ENCODE measurements around the gene WEE2. TPM values are rescaled to one million over a fixed set of nuclear protein-coding genes. Genes with fewer than 3 reads are reported as not detected.
A peak's percentile ranks its signal among the peaks of the same experiment; 100 is the strongest.
"Not testable (repeated sequence)": the region's sequence is repeated elsewhere in the genome, so short reads cannot be mapped to it uniquely, and the experiment has no call there.

WEE2 gene
- polyA plus RNA-seq, 4 donors, result 2.1 TPM; not detected in 3

- 97 to 99% (median 98%) methylated on average over 10 of the region's 10 CpGs for WGBS, 3 donors
- peak in 1 of 2 donors; percentile 5 for DNase-seq
- Histone ChIP-seq H3K36me3 (ENCODE audit: control insufficient read depth in 3 of 3, insufficient read depth in 2 of 3, low read depth in 1 of 3, low read length in 3 of 3) (peaks cover 18 to 40% (median 39%) of the 10 kb centered on the region in 3 donors), H3K9me3 (ENCODE audit: control insufficient read depth in 2 of 2, insufficient read depth in 1 of 2, low read depth in 1 of 2, low read length in 1 of 2) (peaks cover 0 to 38% of the 10 kb centered on the region in 2 donors)
- not testable (repeated sequence) for FAIRE-seq; H3K27me3 ChIP-seq (ENCODE audit: control insufficient read depth in 3 of 3, insufficient read depth in 3 of 3, low read length in 3 of 3); H3K27ac ChIP-seq (ENCODE audit: low read depth in 1 of 3, low read length in 2 of 3); H3K4me1 ChIP-seq (ENCODE audit: control insufficient read depth in 3 of 3, insufficient read depth in 2 of 3, low read depth in 1 of 3, low read length in 2 of 3); H3K4me3 ChIP-seq (ENCODE audit: low read depth in 1 of 3, low read length in 3 of 3)
These were observed 43.8 kb downstream of the WEE2 start for GRCh38 chr7:141751904-141752303.

GRCh38 chr7:141752634-141753033 is 44.5 kb downstream of the WEE2 start:
- Histone ChIP-seq H3K9me3 (ENCODE audit: control insufficient read depth in 2 of 2, insufficient read depth in 1 of 2, low read depth in 1 of 2, low read length in 1 of 2) (peaks cover 0 to 38% of the 10 kb centered on the region in 2 donors), H3K4me1 (ENCODE audit: control insufficient read depth in 3 of 3, insufficient read depth in 2 of 3, low read depth in 1 of 3, low read length in 2 of 3) (no peaks in the 10 kb centered on the region), H3K4me3 (ENCODE audit: low read depth in 1 of 3, low read length in 3 of 3) (no peak overlapping the region), H3K36me3 (ENCODE audit: control insufficient read depth in 3 of 3, insufficient read depth in 2 of 3, low read depth in 1 of 3, low read length in 3 of 3) (peaks cover 18 to 43% (median 38%) of the 10 kb centered on the region in 3 donors), H3K27ac (ENCODE audit: low read depth in 1 of 3, low read length in 2 of 3) (no peak overlapping the region), H3K27me3 (ENCODE audit: control insufficient read depth in 3 of 3, insufficient read depth in 3 of 3, low read length in 3 of 3) (no peaks in the 10 kb centered on the region)
- 97 to 98% (median 97%) methylated on average over 13 of the region's 13 CpGs for WGBS, 3 donors
- no peak for FAIRE-seq
- DNase-seq, result no peak

GRCh38 chr7:141754939-141755338 is 46.8 kb downstream of the WEE2 start:
- H3K27ac ChIP-seq (ENCODE audit: low read depth in 1 of 3, low read length in 2 of 3), result no peak overlapping the region
- H3K4me1 ChIP-seq (ENCODE audit: control insufficient read depth in 3 of 3, insufficient read depth in 2 of 3, low read depth in 1 of 3, low read length in 2 of 3), result no peaks in the 10 kb centered on the region
- no peaks in the 10 kb centered on the region for H3K27me3 ChIP-seq (ENCODE audit: control insufficient read depth in 3 of 3, insufficient read depth in 3 of 3, low read length in 3 of 3)
- H3K9me3 ChIP-seq (ENCODE audit: control insufficient read depth in 2 of 2, insufficient read depth in 1 of 2, low read depth in 1 of 2, low read length in 1 of 2), result peaks cover 0 to 38% of the 10 kb centered on the region in 2 donors
- H3K4me3 ChIP-seq (ENCODE audit: low read depth in 1 of 3, low read length in 3 of 3), result no peak overlapping the region
- FAIRE-seq, result no peak
- peak; percentile 9 to 19 for DNase-seq
- peaks cover 12 to 40% (median 39%) of the 10 kb centered on the region in 3 donors for H3K36me3 ChIP-seq (ENCODE audit: control insufficient read depth in 3 of 3, insufficient read depth in 2 of 3, low read depth in 1 of 3, low read length in 3 of 3)
- WGBS, 3 donors, result 89 to 96% (median 94%) methylated on average over 6 of the region's 6 CpGs

GRCh38 chr7:141763797-141764196 is 55.6 kb downstream of the WEE2 start, which contains the start of gene TAS2R3:
Gene TAS2R3 (plus strand): TSS chr7:141764097. CDS start chr7:141764159, 62 bp downstream.
- H3K27me3 ChIP-seq (ENCODE audit: control insufficient read depth in 3 of 3, insufficient read depth in 3 of 3, low read length in 3 of 3), result no peaks in the 10 kb centered on the region
- H3K36me3 ChIP-seq (ENCODE audit: control insufficient read depth in 3 of 3, insufficient read depth in 2 of 3, low read depth in 1 of 3, low read length in 3 of 3), result peaks cover 2 to 27% (median 4%) of the 10 kb centered on the region in 3 donors
- H3K4me1 ChIP-seq (ENCODE audit: control insufficient read depth in 3 of 3, insufficient read depth in 2 of 3, low read depth in 1 of 3, low read length in 2 of 3), result no peaks in the 10 kb centered on the region
- H3K27ac ChIP-seq (ENCODE audit: low read depth in 1 of 3, low read length in 2 of 3), result no peak within 1 kb of the TSS
- FAIRE-seq (no peak), DNase-seq (no peak)
- WGBS, 3 donors, result 83 to 95% (median 95%) methylated on average over 3 of the region's 3 CpGs
- H3K4me3 ChIP-seq (ENCODE audit: low read depth in 1 of 3, low read length in 3 of 3), result no peak within 1 kb of the TSS
- no peaks in the 10 kb centered on the region for H3K9me3 ChIP-seq (ENCODE audit: control insufficient read depth in 2 of 2, insufficient read depth in 1 of 2, low read depth in 1 of 2, low read length in 1 of 2)

GRCh38 chr7:141770083-141770583 is 62.0 kb downstream of the WEE2 start:
- H3K4me1 ChIP-seq (ENCODE audit: control insufficient read depth in 3 of 3, insufficient read depth in 2 of 3, low read depth in 1 of 3, low read length in 2 of 3); DNase-seq; H3K36me3 ChIP-seq (ENCODE audit: control insufficient read depth in 3 of 3, insufficient read depth in 2 of 3, low read depth in 1 of 3, low read length in 3 of 3); H3K27me3 ChIP-seq (ENCODE audit: control insufficient read depth in 3 of 3, insufficient read depth in 3 of 3, low read length in 3 of 3); H3K4me3 ChIP-seq (ENCODE audit: low read depth in 1 of 3, low read length in 3 of 3); H3K27ac ChIP-seq (ENCODE audit: low read depth in 1 of 3, low read length in 2 of 3); FAIRE-seq; H3K9me3 ChIP-seq (ENCODE audit: control insufficient read depth in 2 of 2, insufficient read depth in 1 of 2, low read depth in 1 of 2, low read length in 1 of 2): not testable (repeated sequence)
- 92 to 96% (median 95%) methylated on average over 3 of the region's 3 CpGs for WGBS, 3 donors

GRCh38 chr7:141776374-141776773 is 68.2 kb downstream of the WEE2 start, which contains the start of gene TAS2R4:
Gene TAS2R4 (plus strand): TSS chr7:141776674. CDS start chr7:141778489, 1,815 bp downstream.
- 88 to 96% (median 93%) methylated on average over 1 of the region's 1 CpG for WGBS, 3 donors
- no peak within 1 kb of the TSS for H3K4me3 ChIP-seq (ENCODE audit: low read depth in 1 of 3, low read length in 3 of 3)
- H3K27ac ChIP-seq (ENCODE audit: low read depth in 1 of 3, low read length in 2 of 3), result no peak within 1 kb of the TSS
- peaks cover 0 to 14% (median 0%) of the 10 kb centered on the region in 3 donors for H3K36me3 ChIP-seq (ENCODE audit: control insufficient read depth in 3 of 3, insufficient read depth in 2 of 3, low read depth in 1 of 3, low read length in 3 of 3)
- H3K27me3 ChIP-seq (ENCODE audit: control insufficient read depth in 3 of 3, insufficient read depth in 3 of 3, low read length in 3 of 3), result no peaks in the 10 kb centered on the region
- no peaks in the 10 kb centered on the region for H3K4me1 ChIP-seq (ENCODE audit: control insufficient read depth in 3 of 3, insufficient read depth in 2 of 3, low read depth in 1 of 3, low read length in 2 of 3)
- no peak for FAIRE-seq
- H3K9me3 ChIP-seq (ENCODE audit: control insufficient read depth in 2 of 2, insufficient read depth in 1 of 2, low read depth in 1 of 2, low read length in 1 of 2), result peaks cover 0 to 8% of the 10 kb centered on the region in 2 donors
- no peak for DNase-seq

Other genes with a start within 250 kb of the WEE2 start
- gene AGK, start 156.9 kb upstream of the WEE2 start, polyA plus RNA-seq, result 10 to 100 TPM in 2 of 4 donors, 1 to 10 TPM in 2; 3.2 to 23.3 (median 7.3) TPM
- gene DENND11, start 6.2 kb upstream of the WEE2 start, polyA plus RNA-seq, result 10 to 100 TPM in 1 of 4 donors, 1 to 10 TPM in 3; 3.8 to 54.6 (median 7.1) TPM
- gene SSBP1, start 30.0 kb downstream of the WEE2 start, polyA plus RNA-seq, result 100 to 1,000 TPM; 131 to 221 (median 151) TPM
- gene TAS2R3, start 55.7 kb downstream of the WEE2 start, polyA plus RNA-seq, result under 1 TPM in 2 of 4 donors, not detected in 2; 0.10 to 0.24 TPM
- 1 to 10 TPM in 1 of 4 donors, under 1 TPM in 2, not detected in 1; 0.15 to 2.3 (median 0.22) TPM for gene TAS2R4, start 68.3 kb downstream of the WEE2 start, polyA plus RNA-seq
- 1 to 10 TPM in 1 of 4 donors, under 1 TPM in 1, not detected in 2; 0.40 to 4.9 TPM for gene TAS2R5, start 81.9 kb downstream of the WEE2 start, polyA plus RNA-seq
- under 1 TPM in 1 of 4 donors, not detected in 3; 0.38 TPM for gene PRSS37, start 133.1 kb downstream of the WEE2 start, polyA plus RNA-seq
- not detected for gene OR9A4, start 208.0 kb downstream of the WEE2 start, polyA plus RNA-seq
- gene CLEC5A, start 238.6 kb downstream of the WEE2 start, polyA plus RNA-seq, result under 1 TPM in 2 of 4 donors, not detected in 2; 0.01 to 0.09 TPM

Measured in small intestine (tissue), 7 donors.